Anterior cingulate cortex (tissue), 58 donors: ENCODE results near the gene SNN.

Source experiments
- DNase-seq, 58 donors: peaks; one replicate each; lab custom pipeline; 2025; lab: John Stamatoyannopoulos, UW

Gene SNN

DNA sequence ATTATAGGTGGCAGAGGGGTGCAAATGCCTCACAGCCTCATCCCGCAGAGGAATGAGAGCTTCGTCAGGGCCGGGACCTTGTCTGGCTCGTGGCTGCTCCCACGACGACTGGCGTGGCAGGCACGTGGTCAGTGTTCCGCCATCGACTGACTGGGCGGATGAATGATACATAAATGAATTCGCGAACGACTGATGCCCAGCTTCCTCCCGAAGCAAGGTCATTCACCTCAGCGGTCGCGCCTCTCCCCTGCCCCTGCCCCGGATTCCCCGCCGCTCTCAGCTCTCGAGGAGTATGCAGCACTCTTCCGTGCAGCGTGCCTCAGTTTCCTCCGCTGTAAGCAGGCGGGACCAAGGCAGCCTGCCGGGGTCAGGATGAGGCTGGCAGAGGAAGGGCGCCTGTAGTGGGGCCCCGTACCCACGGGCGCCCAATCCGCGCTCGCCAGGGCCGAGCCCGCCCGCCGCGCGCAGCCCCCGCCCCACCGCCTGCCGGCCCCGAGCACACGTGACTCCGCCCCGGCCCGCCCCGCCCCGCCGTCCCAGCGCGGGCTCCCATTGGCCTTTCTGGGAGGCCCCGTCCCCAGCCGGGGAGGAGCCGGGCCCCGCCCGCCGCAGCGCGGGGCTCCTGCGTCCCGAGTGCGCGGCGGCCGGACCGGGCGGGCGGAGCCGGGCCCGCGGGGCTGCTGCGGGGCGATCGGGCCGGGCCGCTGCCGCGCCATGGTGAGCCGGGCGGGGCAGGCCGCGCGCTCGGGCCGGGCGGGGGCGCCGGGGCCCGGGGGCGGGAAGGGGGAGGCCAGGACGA is at the start of gene SNN:
SNN (plus strand) TSS at position 632 of the 799 bp plus-strand sequence. CDS start 7,605 bp downstream, outside the sequence.
- peak in 56 of 58 donors; percentile 14 to 89 (median 76) for DNase-seq

DNA sequence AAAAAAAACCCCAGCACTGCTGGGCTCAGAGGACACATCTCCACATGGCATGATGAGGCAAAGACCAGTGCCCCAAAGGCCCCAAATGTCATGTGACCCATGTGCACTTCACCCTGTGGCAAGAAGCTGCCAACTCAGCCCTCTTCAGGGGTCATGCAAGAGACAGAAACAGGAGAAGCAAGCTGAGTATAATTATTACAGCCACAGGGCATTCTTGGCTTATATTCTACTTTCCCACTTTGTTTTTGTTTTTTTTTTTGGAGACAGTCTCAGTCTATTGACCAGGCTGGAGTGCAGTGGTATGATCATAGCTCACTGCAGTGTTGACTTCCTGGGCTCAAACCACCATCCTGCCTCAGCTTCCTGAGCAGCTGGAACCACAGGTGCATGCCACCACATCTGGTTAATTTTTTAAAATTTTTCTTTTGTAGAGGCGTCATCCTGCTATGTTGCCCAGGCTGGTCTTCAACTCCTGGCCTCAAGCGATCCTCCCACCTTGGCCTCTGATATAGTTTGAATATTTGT is 48.9 kb upstream of the SNN start:
- no peak for DNase-seq

DNA sequence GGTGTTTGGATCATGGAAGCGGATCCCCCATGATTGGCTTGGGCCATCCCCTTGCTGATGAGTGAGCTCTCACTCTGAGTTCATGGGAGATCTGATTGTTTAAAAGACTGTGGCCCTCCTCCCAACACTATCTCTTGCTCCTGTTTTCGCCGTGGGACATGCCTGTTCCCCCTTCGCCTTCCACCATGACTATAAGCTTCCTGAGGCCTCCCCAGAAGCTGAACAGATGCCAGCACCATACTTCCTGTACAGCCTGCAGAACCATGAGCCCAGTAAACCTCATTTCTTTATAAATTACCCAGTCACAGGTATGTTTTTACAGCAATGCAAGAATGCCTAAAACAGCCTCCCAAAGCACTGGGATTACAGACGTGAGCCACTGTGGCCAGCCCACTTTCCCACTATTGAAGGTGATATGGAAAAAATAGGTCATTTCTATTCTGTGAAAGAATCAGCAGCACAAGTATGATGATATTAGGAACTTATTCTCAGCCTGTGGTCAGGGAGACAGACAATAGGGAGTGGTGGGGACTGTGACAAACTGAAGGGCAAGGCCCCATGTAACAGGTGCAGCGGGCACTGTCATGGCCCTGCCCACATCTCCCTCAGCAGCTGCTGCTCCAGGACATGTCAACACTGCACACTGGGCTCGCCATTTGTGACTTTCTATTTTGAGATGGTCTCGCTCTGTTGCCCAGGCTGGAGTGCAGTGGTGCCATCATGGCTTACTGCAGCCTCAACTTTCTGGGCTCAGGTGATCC is 47.8 kb upstream of the SNN start:
- no peak for DNase-seq

DNA sequence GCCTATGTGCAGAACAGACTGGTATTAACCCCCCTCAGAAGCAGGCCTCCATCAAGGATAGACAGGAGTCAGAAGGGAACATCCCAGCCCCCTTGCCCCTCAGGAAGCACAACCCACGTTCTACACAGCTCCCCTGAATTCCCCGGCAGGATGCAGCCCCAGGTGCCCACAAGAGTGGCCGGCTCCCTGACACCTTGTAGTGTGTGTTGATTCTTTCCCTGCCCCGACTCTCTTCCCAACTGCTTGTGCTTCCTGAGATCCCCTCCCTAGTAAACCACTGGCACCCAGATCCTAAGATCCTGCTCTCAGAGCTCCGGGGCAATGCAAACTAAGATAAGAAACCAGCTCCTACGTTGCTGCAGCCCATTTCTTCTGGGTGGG is 46.7 kb upstream of the SNN start:
- no peak for DNase-seq

DNA sequence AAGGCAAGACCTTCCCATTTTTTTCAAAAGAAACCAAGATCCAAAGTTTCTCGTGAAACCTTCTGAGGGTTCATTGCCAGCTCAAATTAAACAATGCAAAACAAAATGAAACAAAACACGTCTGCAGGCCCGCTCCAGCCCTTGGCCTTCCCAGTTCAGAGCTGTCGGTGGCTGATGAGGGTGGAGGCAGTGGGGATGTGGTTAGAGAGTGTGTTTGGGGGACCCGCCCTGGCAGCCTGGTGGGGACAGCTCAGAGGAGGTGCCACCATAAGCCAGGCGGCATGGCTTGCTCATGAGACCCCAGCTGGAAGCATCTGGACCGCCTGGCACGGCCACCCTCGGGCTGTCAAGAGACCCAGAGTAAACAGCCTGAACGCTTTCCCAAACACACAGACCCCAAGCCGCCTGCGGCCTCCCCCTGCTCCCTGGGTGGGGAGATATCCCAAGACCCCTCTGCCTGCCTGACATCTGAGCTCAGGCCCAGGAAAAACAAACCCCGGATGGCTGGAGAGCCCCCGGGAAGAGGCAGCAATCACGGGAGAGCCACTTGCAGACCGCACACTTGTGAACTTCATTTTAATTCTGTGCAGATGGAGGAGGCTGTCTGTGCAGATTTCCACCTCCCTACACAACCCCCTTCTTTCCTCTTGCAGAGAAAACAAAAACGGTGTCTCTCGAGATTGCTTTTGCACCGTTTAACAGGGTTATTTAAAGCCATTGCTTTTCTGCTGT is 46.2 kb upstream of the SNN start:
- DNase-seq, result no peak

DNA sequence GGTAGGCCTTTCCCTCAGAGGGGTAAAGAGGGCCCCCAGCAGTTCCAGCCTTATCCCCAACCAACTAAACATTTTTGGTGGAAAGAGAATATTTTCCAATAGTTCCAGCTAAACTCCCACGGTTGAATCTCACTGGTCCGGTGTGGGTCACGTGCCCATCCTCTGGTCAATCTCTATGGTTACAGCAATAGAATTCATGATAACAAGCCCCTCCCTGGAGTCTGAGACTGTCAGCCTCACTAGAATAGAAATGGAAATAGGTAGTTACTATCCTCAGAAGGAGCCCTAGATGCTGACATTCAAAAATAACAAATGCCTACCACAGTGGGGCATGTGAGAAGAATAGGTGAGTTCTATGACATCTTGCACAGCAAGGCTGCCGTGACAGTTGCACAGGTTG is 44.0 kb upstream of the SNN start:
- DNase-seq, result no peak

DNA sequence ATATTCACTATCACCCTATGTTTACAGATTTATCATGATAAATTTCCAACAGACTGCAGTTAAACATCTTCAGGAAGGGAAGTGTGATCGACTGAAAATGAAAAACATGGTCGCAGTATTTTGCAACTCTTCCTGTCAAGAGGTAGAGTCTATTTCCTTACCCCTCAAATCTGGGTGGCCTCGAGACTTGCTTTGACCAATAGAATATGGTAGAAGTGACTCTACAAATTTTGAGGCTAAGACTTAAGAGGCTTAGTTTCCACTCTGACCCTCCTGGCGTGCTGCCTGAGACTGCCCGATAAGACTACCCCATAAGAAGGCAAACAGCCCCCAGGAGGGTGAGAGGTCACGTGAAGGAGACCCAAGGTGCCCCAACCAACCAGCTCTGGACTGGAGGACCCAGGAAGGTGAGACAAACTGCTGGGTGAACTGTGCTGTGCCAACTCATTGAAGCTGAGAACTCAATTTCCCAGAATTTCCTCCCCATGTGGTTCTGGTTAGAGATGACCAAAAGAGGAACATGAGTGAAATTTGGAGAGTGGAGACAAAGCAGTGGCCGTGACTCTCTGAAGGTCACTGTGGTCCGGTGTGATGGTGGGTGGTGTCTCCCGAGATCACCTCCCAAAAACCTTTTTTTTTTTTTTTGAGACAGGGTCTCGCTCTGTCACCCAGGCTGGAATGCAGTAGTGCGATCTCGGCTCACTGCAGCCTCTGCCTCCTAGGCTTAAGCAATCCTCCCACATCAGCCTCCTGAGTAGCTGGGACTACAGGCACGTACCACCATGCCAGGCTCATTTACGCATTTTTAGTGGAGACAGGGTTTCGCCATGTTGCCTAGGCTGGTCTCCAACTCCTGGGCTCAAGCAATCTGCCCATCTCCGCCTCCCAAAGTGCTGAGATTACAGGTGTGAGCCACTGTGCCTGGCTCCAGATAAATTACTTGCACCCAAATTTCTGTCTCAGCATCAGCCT is 43.3 kb upstream of the SNN start:
- DNase-seq, result no peak

DNA sequence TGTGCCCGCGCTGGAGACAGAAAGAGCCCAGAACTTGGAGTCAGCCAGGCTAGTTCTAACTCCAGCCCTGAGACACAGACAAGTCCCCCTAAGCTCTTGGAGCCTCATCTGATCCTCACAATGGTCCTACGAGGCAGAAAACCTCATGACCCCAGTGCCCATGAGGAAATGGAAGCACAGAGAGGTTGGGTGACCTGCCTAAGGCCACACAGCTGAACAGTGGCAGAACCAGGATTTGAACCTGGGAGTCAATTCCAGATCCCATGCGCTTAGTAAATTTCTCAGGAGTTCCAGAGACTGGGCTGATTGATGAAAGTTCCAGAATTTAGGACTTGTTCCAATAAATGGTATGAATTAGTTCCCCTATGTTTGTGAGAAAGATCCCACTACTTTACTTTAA is 42.5 kb upstream of the SNN start:
- no peak for DNase-seq

DNA sequence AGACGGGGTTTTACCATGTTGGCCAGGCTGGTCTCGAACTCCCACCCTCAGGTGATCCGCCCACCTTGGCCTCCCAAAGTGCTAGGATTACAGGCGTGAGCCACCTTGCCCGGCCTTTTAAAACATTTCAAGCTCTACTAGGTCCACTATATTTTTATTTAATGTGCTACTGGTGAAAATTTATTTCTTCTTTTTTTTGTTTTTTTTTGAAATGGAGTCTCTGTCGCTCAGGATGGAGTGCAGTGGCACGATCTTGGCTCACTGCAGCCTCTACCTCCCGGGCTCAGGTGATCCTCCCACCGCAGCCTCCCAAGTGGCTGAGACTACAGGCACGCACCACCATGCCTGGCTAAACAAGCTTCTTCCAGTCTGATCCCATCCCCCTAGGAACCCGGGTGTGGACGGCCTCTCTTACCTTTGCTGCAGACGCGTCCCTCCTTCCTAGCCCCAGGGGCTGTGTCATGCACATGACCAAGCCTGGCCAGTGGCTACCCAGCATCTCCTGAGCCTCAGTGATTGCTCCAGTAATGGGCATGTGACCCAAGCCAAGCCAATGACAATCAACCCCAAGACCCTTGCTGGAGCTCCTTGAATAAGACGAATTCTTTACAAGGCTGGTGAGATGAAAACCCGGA is 41.5 kb upstream of the SNN start:
- no peak for DNase-seq

DNA sequence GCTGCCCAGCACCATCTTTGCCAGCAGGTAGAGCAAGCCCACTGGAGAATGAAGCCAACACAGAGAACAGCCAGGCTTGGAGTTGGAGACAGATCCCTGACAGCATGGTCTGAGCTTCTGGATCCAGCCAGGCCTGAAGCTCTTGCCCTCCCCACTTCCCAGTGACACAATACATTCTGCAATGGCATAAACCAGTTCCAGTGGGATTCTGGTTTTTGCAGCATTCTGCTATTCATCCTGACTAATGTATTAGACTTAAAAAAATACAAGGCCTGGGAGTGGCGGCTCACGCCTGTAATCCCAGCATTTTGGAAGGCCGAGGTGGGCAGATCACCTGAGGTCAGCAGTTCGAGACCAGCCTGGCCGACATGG is 41.0 kb upstream of the SNN start:
- DNase-seq, result no peak

DNA sequence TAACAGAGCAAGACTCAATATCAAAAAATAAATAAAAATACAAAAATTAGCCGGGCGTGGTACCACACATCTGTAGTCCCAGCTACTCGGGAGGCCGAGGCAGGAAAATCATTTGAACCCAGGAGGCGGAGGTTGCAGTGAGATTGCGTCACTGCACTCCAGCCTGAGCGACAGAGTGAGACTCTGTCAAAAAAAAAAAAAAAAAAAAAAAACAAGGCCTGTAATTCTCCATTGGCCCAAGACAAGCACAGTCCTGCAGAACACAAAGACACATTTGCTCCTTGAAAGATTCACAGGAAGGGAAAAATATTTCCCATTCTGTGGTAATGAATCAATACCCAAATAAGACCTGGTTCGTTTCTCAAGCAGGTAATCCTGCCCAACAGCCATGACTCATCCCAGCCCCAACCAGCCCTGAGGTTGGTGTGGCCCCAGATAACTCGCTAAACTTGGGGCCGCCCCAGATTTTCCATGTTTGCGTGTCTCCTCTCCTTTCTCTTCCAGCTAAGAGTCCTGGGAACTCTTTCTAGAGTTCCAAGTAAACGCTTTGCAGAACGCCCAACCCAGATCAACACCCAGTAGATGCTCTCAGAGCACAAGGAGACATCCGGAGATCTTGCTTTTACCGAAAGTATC is 40.3 kb upstream of the SNN start:
- DNase-seq, result no peak

DNA sequence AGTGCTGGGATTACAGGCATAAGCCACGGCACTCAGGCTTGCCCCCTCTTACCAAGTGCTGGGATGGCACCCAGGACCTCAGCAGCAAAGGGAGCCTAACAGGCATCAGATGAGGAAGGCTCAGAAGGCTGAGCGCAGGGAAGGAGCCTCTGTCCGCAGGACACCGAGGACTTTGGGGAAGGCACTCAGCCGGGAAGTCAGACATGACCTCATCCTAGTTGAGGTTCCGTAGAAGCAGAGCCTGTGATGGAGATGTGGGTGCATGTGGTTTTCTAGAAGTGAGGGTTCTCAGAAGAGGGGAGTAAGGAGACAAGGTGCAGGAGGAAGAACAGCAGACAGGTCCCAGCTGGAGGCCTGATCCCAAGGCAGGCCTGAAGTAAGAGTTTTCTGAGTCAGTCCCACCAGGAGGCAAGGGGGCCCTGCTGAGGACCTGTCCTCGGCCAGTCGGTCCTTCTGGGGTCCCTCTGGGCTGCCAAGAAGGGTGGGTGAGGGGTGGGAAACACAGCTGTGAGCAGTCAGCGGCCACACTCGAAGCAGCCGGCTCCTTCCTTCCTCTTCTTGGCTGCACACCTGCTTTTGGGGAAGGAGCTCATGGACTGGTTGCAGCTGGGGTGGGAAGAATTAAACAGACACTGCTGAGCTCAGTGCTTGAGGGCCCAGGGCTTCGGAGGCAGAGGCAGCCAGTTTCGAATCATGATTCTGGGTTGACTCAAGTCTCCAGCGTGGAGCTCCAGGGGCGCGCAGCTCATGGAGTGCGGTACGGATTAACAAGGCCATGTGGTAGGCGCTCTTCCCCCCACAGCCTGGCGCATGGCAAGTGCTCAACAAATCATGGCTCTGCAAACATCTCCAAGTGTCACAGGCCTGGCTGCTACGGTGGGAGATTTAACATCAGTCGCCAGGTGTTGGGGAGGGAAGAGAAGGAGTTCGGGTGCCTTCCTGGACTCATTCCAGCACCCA is 38.9 kb upstream of the SNN start:
- DNase-seq, result peak in 6 of 58 donors; percentile 10 to 55 (median 11)

DNA sequence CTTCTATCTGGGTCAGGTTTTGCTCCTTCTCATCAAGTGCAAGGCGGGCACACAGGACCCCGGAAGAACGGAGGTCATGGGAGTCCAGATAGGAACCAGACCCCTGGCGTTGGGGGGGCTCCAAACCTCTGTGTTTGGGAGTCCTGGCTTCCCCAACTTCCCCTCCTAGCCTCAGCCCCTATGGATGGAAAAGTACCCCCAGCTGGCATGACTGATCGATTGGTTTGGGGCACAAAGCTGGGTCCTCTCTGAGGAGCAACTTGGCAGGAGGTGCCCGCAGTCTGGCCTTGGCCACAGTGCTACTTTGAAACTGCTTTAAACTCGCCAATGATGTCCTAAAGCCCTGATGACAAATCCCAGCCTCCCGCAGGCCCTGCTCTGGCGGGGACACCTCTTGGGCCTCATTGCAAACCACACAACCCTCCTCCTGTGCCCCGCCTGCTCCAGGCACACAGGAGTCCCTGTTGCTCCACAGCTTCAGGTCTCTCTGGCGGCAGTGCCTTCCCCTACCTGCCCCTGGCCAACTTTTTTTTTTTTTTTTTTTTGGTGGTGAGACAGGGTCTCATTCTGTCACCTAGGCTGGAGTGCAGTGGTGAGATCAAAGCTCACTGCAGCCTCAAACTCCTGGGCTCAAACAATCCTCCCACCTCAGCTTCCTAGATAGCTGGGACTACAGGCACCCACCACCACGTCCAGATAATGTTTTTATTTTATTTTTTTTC is 38.0 kb upstream of the SNN start:
- DNase-seq, result no peak

DNA sequence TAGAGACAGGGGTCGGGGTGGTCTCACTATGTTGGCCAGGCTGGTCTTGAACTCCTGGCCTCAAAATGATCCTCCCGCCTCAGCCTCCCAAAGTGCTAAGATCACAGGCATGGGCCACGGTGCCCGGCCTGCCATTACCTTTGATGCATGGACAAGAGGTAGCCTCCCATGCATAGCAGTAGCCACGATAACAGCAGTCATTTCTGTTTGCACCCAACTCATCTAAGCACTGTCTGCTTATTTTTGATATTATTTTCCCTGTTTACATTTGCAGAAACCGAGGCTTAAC is 37.5 kb upstream of the SNN start:
- no peak for DNase-seq

DNA sequence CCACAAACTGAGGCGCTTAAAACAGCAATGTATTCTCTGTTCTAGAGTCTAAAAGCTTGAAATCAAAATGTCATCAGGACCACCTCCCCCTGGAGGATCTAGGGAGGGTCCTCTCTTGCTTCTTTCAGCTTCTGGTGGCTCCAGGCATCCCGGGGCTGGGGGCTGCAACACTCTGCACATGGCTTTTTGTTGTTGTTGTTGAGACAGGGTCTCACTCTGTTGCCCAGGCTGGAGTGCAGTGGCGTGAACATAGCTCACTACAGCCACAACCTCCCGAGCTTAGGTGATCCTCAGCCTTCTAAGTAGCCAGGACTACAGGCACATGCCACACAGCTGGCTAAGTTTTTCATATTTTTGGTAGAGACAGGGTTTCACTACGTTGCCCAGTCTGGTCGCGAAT is 37.0 kb upstream of the SNN start:
- DNase-seq, result no peak

DNA sequence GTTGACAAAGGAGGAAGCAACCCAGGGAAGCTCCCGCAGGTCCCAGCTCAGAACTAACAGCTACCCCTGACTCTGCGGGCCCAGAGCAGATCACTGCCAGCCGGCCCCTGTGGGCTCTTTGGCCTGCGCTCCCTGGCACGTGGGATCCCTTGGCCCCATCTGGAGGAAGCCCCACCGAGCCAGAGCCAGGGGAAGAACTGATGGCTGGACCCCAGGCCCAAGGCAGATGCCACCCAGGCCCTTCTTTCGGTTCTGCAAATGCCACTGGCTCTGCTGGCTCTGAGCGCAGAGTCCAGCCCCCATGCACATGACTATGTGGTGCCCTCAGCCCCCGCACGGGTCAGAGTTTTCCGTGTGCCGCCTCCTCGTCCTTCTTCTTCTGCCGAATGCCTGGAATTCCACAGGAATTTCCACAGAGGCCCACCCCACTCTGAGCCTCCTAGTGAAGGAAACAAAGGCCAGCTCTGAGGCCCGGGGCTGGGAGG is 35.8 kb upstream of the SNN start:
- DNase-seq, result peak in 23 of 58 donors; percentile 7 to 52 (median 21)

DNA sequence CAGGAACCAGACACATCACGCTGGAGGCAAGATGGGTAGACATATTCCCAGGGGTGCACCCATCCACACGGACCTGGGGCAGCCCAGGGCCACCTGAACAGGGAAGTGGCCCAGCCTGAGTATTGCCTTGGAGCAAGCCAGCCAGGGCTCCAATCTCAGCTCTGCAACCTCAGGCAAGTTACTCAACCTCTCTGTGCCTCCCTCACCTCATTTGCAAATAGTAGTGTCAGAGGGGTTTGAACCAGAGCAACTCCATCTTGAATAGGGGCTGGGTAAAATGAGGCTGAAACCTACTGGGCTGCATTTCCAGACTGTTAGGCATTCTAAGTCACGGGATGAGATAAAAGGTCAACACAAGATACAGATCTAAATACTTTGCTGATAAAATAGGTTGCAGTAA is 35.1 kb upstream of the SNN start:
- no peak for DNase-seq
